Keratinocyte (primary cell): ENCODE data around the gene SYNDIG1. TPM values are rescaled to one million over a fixed set of nuclear protein-coding genes. Genes with fewer than 3 reads are reported as not detected.

Experiments used
- DNase-seq: peaks from one replicate; pipeline ENCODE4 v3.0.0-alpha.2; 2011; ENCODE audit warnings: low read depth, missing footprints, low spot score
- FAIRE-seq: peaks from 2 replicates; lab custom pipeline; 2011; peaks lifted over from hg19 to GRCh38; lab: Jason Lieb, UNC
- H2AFZ ChIP-seq: 2 replicates; pipeline ENCODE4 v1.6.0; 2012; ENCODE audit warnings: low read length, control low read depth, inconsistent platforms; ENCODE audit not compliant: control insufficient read depth
- H3K27ac ChIP-seq: 2 replicates; pipeline ENCODE4 v1.5.1; 2011; ENCODE audit warnings: low read length; ENCODE audit not compliant: control insufficient read depth, insufficient read depth
- H3K27me3 ChIP-seq: 3 replicates; pipeline ENCODE4 v1.6.0; 2011; ENCODE audit warnings: low read length; ENCODE audit not compliant: control insufficient read depth, insufficient read depth; ENCODE audit errors: extremely low read depth
- H3K36me3 ChIP-seq, 2 experiments: 2 replicates in 1 of 2; 3 replicates in 1 of 2; pipeline ENCODE4 v1.5.1; 2011; ENCODE audit warnings: low read length in 2 of 2, mild to moderate bottlenecking in 1 of 2; ENCODE audit not compliant: control insufficient read depth in 2 of 2, insufficient read depth in 2 of 2; ENCODE audit errors: extremely low read depth in 1 of 2
- H3K4me1 ChIP-seq: 3 replicates; pipeline ENCODE4 v1.5.1; 2011; ENCODE audit warnings: low read length; ENCODE audit not compliant: control insufficient read depth, insufficient read depth; ENCODE audit errors: extremely low read depth
- H3K4me2 ChIP-seq: 3 replicates; pipeline ENCODE4 v1.6.0; 2011; ENCODE audit warnings: low read depth, low read length; ENCODE audit not compliant: control insufficient read depth, insufficient read depth; ENCODE audit errors: extremely low read depth
- H3K4me3 ChIP-seq, 3 experiments: fragments of 200-600 bp in 1 of 3; sonication (generic) in 1 of 3; 2 replicates in 2 of 3; 3 replicates in 1 of 3; pipeline ENCODE4 v1.5.1; 2011 to 2016; ENCODE audit warnings: low read length in 3 of 3, mild to moderate bottlenecking in 3 of 3, control low read depth in 2 of 3, inconsistent platforms in 1 of 3, low read depth in 1 of 3, mixed read lengths in 1 of 3, mixed run types in 1 of 3, moderate library complexity in 1 of 3; ENCODE audit not compliant: control insufficient read depth in 2 of 3, insufficient read depth in 2 of 3; ENCODE audit errors: extremely low read depth in 1 of 3
- H3K79me2 ChIP-seq: 2 replicates; pipeline ENCODE4 v1.6.0; 2012; ENCODE audit warnings: low read length; ENCODE audit not compliant: control insufficient read depth, insufficient read depth
- H3K9ac ChIP-seq: 3 replicates; pipeline ENCODE4 v1.6.0; 2011; ENCODE audit warnings: low read length; ENCODE audit not compliant: control insufficient read depth, insufficient read depth; ENCODE audit errors: extremely low read depth
- H3K9me1 ChIP-seq: 3 replicates; pipeline ENCODE4 v1.6.0; 2011; ENCODE audit warnings: low read length; ENCODE audit not compliant: control insufficient read depth, insufficient read depth; ENCODE audit errors: extremely low read depth
- H3K9me3 ChIP-seq: 2 replicates; pipeline ENCODE4 v1.5.1; 2012; ENCODE audit warnings: low read depth, low read length; ENCODE audit not compliant: control insufficient read depth
- H4K20me1 ChIP-seq: 3 replicates; pipeline ENCODE4 v1.6.0; 2011; ENCODE audit warnings: low read length; ENCODE audit not compliant: control insufficient read depth, insufficient read depth; ENCODE audit errors: extremely low read depth
- EZH2 ChIP-seq: IDR thresholded peaks from one replicate; pipeline ENCODE4 v1.6.1; 2012; ENCODE audit warnings: inconsistent platforms, mild to moderate bottlenecking, low read length, moderate library complexity
- dilution Hi-C: fragments of 300-500 bp; cut with MboI; formaldehyde crosslinking; loops from one replicate; pipeline ENCODE4 v1.7.0; 2020; ENCODE audit warnings: low sequenced_read_pairs; ENCODE audit not compliant: extremely low pct_ligation_motif_present
- polyA plus RNA-seq, 5 experiments: library from polyadenylated mRNA; depleted of rRNA in 3 of 5; stranded (reverse) in 3 of 5; stranded (forward) in 1 of 5; unstranded in 1 of 5; fragments of >200 nt; gene quantifications; 1 replicate in 1 of 5; 2 replicates in 3 of 5; 3 replicates in 1 of 5; pipeline versions ENCODE4 v1.2.1 to v1.2.3, GENCODE V29; 2011 to 2012; ENCODE audit warnings: missing spikeins in 2 of 5, low read depth in 1 of 5, low replicate concordance in 1 of 5
- TF ChIP-seq, protein P1 (sequence below), 3 experiments: IDR thresholded peaks in 1 of 3; conservative IDR thresholded peaks in 1 of 3; optimal IDR thresholded peaks in 1 of 3; 2 replicates in 2 of 3; 3 replicates in 1 of 3; pipeline versions ENCODE3 to v1.5.1; 2011; ENCODE audit warnings: low read length in 3 of 3, mild to moderate bottlenecking in 3 of 3, moderate library complexity in 2 of 3, control low read depth in 1 of 3, inconsistent platforms in 1 of 3; ENCODE audit not compliant: insufficient read depth in 2 of 3; ENCODE audit errors: extremely low read depth in 1 of 3

SYNDIG1 gene
- polyA plus RNA-seq, 1 donor (not counting 4 experiments of a cell fraction or from before 2014, with no cell fraction given) = 0.38 TPM

DNA sequence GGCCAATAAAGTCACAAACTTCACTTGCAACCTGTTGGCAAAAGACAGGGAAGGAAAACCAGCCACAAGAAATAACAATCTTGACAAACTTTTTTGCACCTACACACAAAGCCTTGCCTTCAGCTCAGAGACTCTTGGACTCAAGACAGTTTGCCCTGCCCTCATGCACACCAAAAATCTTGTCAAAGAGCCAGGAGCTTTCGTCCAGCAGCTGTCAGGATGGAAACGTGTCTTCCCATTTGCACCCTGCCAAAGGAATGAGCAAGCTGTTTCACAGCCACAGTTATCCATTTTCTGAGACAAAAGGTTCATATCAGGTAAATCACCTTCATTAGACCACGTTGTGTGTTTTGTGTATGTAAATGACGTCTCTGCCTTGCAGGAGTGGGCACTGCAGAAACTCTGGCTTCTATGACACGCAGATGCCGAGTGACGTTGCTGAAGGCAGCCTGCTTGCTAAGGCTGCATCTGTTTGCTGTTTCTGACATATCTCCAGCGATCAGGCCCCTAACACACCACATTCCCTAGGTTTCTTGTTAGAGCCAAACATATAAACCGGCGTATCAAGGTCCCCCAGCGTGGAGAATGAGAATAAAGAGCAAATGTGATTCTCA is 193.4 kb downstream of the SYNDIG1 start:
- no peak for TF ChIP-seq EZH2
- TF ChIP-seq, protein P1, sequence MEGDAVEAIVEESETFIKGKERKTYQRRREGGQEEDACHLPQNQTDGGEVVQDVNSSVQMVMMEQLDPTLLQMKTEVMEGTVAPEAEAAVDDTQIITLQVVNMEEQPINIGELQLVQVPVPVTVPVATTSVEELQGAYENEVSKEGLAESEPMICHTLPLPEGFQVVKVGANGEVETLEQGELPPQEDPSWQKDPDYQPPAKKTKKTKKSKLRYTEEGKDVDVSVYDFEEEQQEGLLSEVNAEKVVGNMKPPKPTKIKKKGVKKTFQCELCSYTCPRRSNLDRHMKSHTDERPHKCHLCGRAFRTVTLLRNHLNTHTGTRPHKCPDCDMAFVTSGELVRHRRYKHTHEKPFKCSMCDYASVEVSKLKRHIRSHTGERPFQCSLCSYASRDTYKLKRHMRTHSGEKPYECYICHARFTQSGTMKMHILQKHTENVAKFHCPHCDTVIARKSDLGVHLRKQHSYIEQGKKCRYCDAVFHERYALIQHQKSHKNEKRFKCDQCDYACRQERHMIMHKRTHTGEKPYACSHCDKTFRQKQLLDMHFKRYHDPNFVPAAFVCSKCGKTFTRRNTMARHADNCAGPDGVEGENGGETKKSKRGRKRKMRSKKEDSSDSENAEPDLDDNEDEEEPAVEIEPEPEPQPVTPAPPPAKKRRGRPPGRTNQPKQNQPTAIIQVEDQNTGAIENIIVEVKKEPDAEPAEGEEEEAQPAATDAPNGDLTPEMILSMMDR (optimal IDR thresholded peaks at IDR 0.05 in 1 of 3, IDR thresholded peaks at IDR 0.05 in 1 of 3, conservative IDR thresholded peaks at IDR 0.05 in 1 of 3; ENCODE audit: extremely low read depth in 1 of 3, insufficient read depth in 2 of 3, low read length in 3 of 3) = no peak
- Histone ChIP-seq H4K20me1 (no peaks in the 10 kb centered on the region), H3K9ac (no peak overlapping the region), H3K4me3 (no peak overlapping the region), H3K79me2 (no peaks in the 10 kb centered on the region), H3K27me3 (no peaks in the 10 kb centered on the region), H3K4me1 (no peaks in the 10 kb centered on the region), H3K4me2 (no peak overlapping the region), H3K9me3 (no peaks in the 10 kb centered on the region), H3K9me1 (no peaks in the 10 kb centered on the region), H3K27ac (no peak overlapping the region), H2AFZ (no peak overlapping the region), H3K36me3 (no peaks in the 10 kb centered on the region)
- DNase-seq (no peak), FAIRE-seq (no peak)
- dilution Hi-C loops = no loop called here

DNA sequence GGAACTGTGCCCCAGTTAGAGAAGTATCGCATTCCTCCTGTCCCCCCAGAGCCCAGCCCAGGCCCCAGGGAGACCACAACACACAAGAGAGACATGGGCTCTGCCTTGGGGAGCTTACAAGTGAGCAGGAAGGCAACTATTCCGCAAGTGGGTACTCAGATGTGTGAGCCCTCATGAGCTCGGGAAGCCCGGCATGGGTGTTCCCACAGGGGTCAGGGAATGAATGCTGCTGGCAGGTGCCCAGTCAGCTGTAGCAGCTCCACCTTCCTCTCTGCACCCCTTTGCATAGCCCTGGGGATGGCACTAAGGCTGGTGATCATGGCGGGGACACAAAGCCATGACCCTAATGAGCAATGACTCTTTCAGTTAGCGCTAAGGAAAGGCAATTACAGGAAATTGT is 194.1 kb downstream of the SYNDIG1 start:
- no peak overlapping the region for H3K27ac ChIP-seq
- TF ChIP-seq EZH2 = no peak
- TF ChIP-seq, protein P1 (optimal IDR thresholded peaks at IDR 0.05 in 1 of 3, IDR thresholded peaks at IDR 0.05 in 1 of 3, conservative IDR thresholded peaks at IDR 0.05 in 1 of 3; ENCODE audit: extremely low read depth in 1 of 3, insufficient read depth in 2 of 3, low read length in 3 of 3) = no peak
- H3K9me3 ChIP-seq = no peaks in the 10 kb centered on the region
- H3K4me2 ChIP-seq = no peak overlapping the region
- H3K9me1 ChIP-seq = no peaks in the 10 kb centered on the region
- H3K9ac ChIP-seq = no peak overlapping the region
- H3K4me3 ChIP-seq = no peak overlapping the region
- H4K20me1 ChIP-seq = no peaks in the 10 kb centered on the region
- no peak overlapping the region for H2AFZ ChIP-seq
- H3K27me3 ChIP-seq = no peaks in the 10 kb centered on the region
- H3K4me1 ChIP-seq = no peaks in the 10 kb centered on the region
- dilution Hi-C loops = no loop called here
- no peaks in the 10 kb centered on the region for H3K79me2 ChIP-seq
- FAIRE-seq (no peak), DNase-seq (no peak)
- no peaks in the 10 kb centered on the region for H3K36me3 ChIP-seq
